Stomach (tissue), 4 donors: Measurements from ENCODE around the gene CTNND2.

Experiments used
- POLR2A ChIP-seq, 4 donors: fragments of 450-650 bp; IDR thresholded peaks; one replicate each; pipeline ENCODE4 v1.6.1; 2016; ENCODE audit warnings: antibody characterized with exemption in 4 of 4, control low read depth in 2 of 4, mild to moderate bottlenecking in 1 of 4, moderate library complexity in 1 of 4
- POLR2AphosphoS5 ChIP-seq, 3 donors: sonication (generic); formaldehyde crosslinking; IDR thresholded peaks; one replicate each; pipeline ENCODE4 v1.6.1; 2016; ENCODE audit warnings: antibody characterized with exemption in 3 of 3
- TF ChIP-seq, protein P1 (sequence below), 7 experiments: fragments of 450-650 bp in 4 of 7; fragments of 200-600 bp in 3 of 7; sonication (generic) in 3 of 7; IDR thresholded peaks; one replicate each; pipeline ENCODE4 v1.5.1; 2016 to 2019; ENCODE audit warnings: antibody characterized with exemption in 7 of 7, control low read depth in 2 of 7, mild to moderate bottlenecking in 1 of 7

DNA sequence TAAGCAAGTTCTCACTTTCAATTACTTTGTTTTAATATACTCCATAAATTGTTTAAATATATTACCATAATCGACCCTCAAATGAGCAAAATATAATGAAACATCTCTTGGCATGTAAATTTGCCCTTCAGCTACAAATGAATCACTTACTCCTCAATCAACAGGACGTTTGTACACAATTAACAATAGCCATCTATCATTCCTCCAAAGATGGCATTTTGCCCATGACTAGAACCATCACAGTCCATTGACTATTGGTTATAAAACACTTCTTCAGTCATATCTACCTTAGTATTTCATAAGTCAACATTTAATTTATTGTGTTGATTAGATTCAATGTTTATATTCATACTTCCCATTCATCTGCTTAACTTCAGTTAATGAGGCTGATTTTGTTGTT, 127.2 kb downstream of the CTNND2 start:
- TF ChIP-seq, protein P1, sequence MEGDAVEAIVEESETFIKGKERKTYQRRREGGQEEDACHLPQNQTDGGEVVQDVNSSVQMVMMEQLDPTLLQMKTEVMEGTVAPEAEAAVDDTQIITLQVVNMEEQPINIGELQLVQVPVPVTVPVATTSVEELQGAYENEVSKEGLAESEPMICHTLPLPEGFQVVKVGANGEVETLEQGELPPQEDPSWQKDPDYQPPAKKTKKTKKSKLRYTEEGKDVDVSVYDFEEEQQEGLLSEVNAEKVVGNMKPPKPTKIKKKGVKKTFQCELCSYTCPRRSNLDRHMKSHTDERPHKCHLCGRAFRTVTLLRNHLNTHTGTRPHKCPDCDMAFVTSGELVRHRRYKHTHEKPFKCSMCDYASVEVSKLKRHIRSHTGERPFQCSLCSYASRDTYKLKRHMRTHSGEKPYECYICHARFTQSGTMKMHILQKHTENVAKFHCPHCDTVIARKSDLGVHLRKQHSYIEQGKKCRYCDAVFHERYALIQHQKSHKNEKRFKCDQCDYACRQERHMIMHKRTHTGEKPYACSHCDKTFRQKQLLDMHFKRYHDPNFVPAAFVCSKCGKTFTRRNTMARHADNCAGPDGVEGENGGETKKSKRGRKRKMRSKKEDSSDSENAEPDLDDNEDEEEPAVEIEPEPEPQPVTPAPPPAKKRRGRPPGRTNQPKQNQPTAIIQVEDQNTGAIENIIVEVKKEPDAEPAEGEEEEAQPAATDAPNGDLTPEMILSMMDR (IDR thresholded peaks at IDR 0.05) = no peak
- TF ChIP-seq POLR2A (IDR thresholded peaks at IDR 0.05) (no peak), POLR2AphosphoS5 (IDR thresholded peaks at IDR 0.05) (no peak)
